SK-N-MC (cell line): Measurements from ENCODE around the gene MAGEA8.
"Not testable (repeated sequence)": the region's sequence is repeated elsewhere in the genome, so short reads cannot be mapped to it uniquely, and the experiment has no call there.

ENCODE experiments used
- DNase-seq: peaks from one replicate; pipeline ENCODE4 v3.0.0-alpha.2; 2011; ENCODE audit warnings: low read depth, low spot score
- H3K27ac ChIP-seq: fragments of 200-600 bp; sonication (generic); 2 replicates; pipeline ENCODE4 v1.5.1; 2016; ENCODE audit warnings: mixed run types
- H3K36me3 ChIP-seq: fragments of 200-600 bp; sonication (generic); 2 replicates; pipeline ENCODE4 v1.6.1; 2017; ENCODE audit warnings: antibody characterized with exemption, low read length, mixed read lengths; ENCODE audit not compliant: insufficient read depth
- H3K4me3 ChIP-seq: fragments of 200-600 bp; sonication (generic); 2 replicates; pipeline ENCODE4 v1.5.1; 2016
- H3K9ac ChIP-seq: fragments of 200-600 bp; sonication (generic); 2 replicates; pipeline ENCODE4 v1.8.0; 2017; ENCODE audit warnings: mixed run types, mixed read lengths; ENCODE audit not compliant: insufficient read length
- H3K9me3 ChIP-seq: fragments of 200-600 bp; sonication (generic); 2 replicates; pipeline ENCODE4 v1.6.1; 2017; ENCODE audit warnings: low read depth, mild to moderate bottlenecking, antibody characterized with exemption, low read length, moderate library complexity, mixed read lengths
- EZH2 ChIP-seq: fragments of 200-600 bp; sonication (generic); IDR thresholded peaks from one replicate; pipeline ENCODE4 v1.6.1; 2017; ENCODE audit warnings: antibody characterized with exemption
- FOXP2 ChIP-seq: optimal IDR thresholded peaks from 2 replicates; pipeline ENCODE3; 2011; ENCODE audit warnings: mild to moderate bottlenecking, moderate library complexity; ENCODE audit not compliant: insufficient read depth; ENCODE audit errors: extremely low read length, control extremely low read depth
- POLR2AphosphoS5 ChIP-seq: IDR thresholded peaks from 2 replicates; pipeline ENCODE4 v1.6.1; 2012; ENCODE audit warnings: mild to moderate bottlenecking, low read depth, low read length, borderline replicate concordance

MAGEA8 gene

DNA sequence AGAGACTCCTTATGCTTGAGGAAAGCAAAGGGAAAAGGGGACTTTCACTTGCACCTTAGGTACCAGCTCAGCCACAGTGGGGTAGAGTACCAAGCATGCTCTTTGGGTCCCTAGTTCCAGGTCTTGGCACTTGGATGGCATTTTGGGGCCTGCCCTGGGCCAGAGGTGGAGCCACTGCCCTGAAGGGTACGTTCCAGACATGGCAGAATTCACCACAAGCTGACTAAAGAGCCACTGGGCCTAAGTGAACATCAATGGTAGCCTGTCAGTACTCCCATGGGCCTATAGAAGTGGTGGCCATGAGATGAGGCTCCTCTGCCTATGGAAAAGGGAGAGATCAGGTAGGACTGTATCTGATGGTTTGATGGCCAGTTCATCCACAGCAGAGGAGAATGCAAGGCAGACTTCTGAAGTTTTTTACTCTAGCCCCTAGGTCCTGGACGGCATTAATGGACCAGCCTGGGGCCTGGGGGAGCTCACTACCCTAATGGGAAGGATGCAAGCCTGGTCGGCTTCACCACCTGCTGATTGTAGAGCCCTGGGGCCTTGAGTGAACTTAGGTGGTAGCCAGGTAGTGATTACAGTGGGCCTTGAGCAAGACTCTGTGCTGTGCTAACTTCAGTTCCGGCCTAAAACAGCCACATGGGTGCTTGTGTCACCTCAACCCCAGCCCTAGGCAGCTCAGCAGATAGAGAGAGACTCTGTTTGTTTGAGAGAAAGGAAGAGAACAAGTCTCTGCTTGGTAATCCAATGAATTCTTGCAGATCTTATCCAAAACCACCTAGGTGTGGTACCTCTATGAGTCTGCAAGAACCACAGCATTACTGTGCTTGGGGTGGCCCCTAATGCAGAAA, 28.6 kb downstream of the MAGEA8 start:
- H3K27ac ChIP-seq, result no peak overlapping the region
- no peaks in the 10 kb centered on the region for H3K9me3 ChIP-seq
- H3K36me3 ChIP-seq, result no peaks in the 10 kb centered on the region
- TF ChIP-seq POLR2AphosphoS5, result no peak
- TF ChIP-seq FOXP2, result no peak
- DNase-seq, result no peak
- no peak overlapping the region for H3K9ac ChIP-seq
- H3K4me3 ChIP-seq, result no peak overlapping the region

GRCh38 chrX:149910178-149910695, 29.3 kb downstream of the MAGEA8 start:
- H3K36me3 ChIP-seq, result no peaks in the 10 kb centered on the region
- no peak for TF ChIP-seq POLR2AphosphoS5
- no peak for TF ChIP-seq EZH2
- no peak for TF ChIP-seq FOXP2
- no peak for DNase-seq
- no peaks in the 10 kb centered on the region for H3K9me3 ChIP-seq
- no peak overlapping the region for H3K27ac ChIP-seq
- H3K4me3 ChIP-seq, result no peak overlapping the region
- no peak overlapping the region for H3K9ac ChIP-seq

DNA sequence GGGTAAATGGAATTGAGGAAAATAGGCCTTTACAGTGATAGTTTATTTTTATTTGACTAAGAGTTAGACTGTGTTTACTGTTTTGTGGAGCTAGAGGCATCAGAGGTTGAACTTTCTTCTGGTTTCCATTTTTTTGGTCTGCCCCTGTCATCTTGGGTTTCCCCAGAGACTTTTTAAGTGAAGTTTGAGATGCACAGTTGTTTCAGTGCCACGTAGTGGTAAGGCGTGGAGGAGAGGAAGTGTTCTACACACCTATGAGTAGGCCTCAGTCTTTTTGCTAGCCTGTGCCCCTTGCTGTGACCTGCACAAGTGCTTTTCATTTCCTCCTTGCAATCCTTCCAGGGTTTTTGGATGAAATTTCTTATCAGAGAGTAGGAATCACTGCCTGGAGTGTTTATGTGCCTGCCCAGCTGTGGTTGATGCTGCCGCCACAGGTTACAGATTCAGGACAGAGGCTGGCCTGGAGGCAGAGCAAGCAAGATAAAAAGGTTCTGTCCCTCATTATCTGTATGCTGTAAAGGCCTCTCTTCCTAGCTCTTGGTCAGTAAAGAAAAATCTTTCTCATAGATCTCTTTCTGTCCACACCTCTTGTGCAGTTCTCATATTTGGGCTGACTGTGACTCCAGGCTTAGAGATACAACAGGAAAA, 35.9 kb downstream of the MAGEA8 start:
- no peak overlapping the region for H3K9ac ChIP-seq
- no peaks in the 10 kb centered on the region for H3K9me3 ChIP-seq
- DNase-seq, result no peak
- TF ChIP-seq FOXP2, result no peak
- no peak for TF ChIP-seq POLR2AphosphoS5
- no peak for TF ChIP-seq EZH2
- no peak overlapping the region for H3K4me3 ChIP-seq
- no peak overlapping the region for H3K27ac ChIP-seq
- no peaks in the 10 kb centered on the region for H3K36me3 ChIP-seq

- H3K9ac ChIP-seq, H3K4me3 ChIP-seq, H3K36me3 ChIP-seq, H3K27ac ChIP-seq, DNase-seq, H3K9me3 ChIP-seq: not testable (repeated sequence)
Measured at GRCh38 chrX:149923836-149924235, 42.9 kb downstream of the MAGEA8 start.

DNA sequence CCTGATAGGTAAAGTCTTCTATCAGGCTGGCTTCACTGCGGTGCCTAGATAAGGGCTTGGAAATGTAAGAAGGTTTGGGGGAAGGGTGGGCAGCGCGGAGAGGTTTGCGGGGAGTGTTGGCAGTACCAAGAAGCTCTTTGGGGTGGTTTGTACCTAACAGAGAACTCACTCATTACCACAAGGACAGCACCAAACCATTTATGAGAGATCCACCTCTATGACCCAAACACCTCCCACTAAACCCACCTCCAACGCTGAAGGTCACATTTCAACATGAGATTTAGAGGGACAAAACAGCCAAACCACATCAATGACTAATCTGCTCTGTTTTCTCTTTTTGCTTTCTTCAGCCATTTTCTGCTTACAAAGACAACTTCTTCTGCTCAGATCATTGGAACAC, 43.5 kb downstream of the MAGEA8 start:
- H3K9ac ChIP-seq, H3K4me3 ChIP-seq, DNase-seq, H3K9me3 ChIP-seq, H3K27ac ChIP-seq, H3K36me3 ChIP-seq: not testable (repeated sequence)

DNA sequence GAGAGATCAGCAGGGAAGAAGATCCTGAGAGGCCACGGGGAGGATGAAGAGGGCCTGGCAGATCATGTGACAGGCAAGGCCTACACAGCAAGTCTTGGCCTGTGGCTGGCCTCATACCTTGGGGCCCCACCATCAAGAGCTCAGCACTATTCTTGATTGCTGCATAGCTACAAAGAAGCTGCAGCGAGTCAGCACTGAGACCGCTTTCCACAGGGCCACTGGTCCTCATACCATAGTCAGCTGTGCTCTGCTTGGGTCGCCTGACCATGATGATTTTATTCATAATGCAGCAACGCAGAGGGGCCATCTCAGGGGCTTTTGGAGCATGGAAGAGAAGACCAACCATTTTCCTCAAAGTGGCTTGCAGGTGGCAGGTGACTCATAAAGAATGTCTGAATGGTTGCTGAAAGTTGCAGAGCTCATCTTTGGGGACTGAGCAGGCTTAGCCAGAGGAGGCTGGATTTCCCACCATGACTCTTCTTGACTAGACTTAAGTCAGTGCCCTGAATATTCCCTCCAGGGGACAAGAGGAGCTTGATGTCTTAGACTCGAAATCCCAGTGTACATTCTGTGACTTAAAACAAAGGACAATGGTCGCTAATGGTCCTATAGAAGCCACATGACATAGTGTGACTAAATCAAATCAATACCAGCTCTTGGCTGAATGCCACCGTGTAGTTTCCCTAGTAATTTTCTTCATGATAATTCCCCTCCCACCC, 46.4 kb downstream of the MAGEA8 start:
- not testable (repeated sequence) for H3K9me3 ChIP-seq, H3K9ac ChIP-seq, H3K4me3 ChIP-seq, H3K36me3 ChIP-seq, DNase-seq, H3K27ac ChIP-seq

DNA sequence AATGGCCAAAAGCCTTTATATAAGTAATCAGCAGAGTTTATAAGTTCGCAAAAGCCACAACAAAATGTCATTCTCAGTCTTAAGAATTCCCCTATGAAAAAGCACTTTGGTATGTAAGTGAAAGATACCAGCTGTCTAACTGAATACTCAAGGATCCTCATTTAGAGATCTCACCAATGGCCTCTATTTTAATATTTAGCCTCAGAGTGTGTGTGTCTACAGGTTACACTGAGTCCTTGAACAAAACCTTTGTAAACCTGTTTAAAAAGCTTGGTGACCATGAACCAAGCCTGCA, 46.9 kb downstream of the MAGEA8 start:
- H3K4me3 ChIP-seq, H3K36me3 ChIP-seq, H3K9me3 ChIP-seq, DNase-seq, H3K9ac ChIP-seq, H3K27ac ChIP-seq: not testable (repeated sequence)

DNA sequence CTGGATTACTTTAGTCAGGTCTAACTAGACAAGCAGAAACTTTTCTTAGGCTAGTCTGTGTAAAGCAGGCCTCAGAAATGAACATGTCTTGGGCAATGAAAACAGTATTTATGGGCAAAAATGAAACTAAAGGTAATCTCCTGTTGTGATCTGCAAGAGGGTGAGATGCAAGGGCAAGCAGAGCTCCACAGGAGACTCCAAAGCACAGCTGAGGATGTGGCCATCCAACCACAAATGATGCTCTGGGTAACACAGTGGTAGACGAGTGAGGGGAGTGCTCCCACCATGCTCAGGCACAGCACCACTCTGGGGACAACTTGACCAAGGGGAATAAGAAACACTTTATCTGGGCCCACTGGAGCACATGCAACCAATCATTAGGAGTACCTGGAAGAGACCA, 47.7 kb downstream of the MAGEA8 start:
- H3K4me3 ChIP-seq, H3K27ac ChIP-seq, DNase-seq, H3K9me3 ChIP-seq, H3K9ac ChIP-seq, H3K36me3 ChIP-seq: not testable (repeated sequence)

DNA sequence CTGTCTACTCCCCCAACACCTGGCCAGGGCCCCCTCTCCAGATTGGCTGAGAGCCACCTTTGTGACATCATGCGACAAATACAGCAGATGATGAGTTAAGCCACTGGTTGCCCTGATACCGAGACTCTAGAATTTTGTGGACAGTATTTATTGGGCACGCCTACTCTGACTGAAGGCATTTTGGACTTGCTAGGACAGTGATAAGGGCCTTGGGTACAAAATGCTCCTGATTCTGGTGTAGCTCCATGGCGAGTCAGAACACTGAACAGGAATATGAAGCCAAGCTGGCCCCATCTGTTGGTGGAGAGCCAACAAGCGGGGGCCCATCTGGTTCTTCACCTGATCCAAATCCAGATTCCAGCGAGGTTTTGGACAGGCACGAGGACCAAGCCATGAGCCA, 48.4 kb downstream of the MAGEA8 start, which contains the start of gene HSFX4:
TSS of gene HSFX4 (plus strand) at position 174 of the 400 bp plus-strand sequence. CDS start at position 246, 72 bp downstream.
- H3K36me3 ChIP-seq, H3K9ac ChIP-seq, H3K9me3 ChIP-seq, H3K4me3 ChIP-seq, DNase-seq, H3K27ac ChIP-seq: not testable (repeated sequence)

- H3K9me3 ChIP-seq, H3K9ac ChIP-seq, H3K27ac ChIP-seq, H3K36me3 ChIP-seq, DNase-seq, H3K4me3 ChIP-seq: not testable (repeated sequence)
Measured at GRCh38 chrX:149931355-149931754, 50.4 kb downstream of the MAGEA8 start.

- not testable (repeated sequence) for H3K9ac ChIP-seq, H3K36me3 ChIP-seq, H3K27ac ChIP-seq, DNase-seq, H3K4me3 ChIP-seq, H3K9me3 ChIP-seq
Measured at GRCh38 chrX:149932150-149932549, 51.2 kb downstream of the MAGEA8 start.

GRCh38 chrX:149932970-149933369, 52.0 kb downstream of the MAGEA8 start:
- H3K27ac ChIP-seq, DNase-seq, H3K36me3 ChIP-seq, H3K9me3 ChIP-seq, H3K9ac ChIP-seq, H3K4me3 ChIP-seq: not testable (repeated sequence)

DNA sequence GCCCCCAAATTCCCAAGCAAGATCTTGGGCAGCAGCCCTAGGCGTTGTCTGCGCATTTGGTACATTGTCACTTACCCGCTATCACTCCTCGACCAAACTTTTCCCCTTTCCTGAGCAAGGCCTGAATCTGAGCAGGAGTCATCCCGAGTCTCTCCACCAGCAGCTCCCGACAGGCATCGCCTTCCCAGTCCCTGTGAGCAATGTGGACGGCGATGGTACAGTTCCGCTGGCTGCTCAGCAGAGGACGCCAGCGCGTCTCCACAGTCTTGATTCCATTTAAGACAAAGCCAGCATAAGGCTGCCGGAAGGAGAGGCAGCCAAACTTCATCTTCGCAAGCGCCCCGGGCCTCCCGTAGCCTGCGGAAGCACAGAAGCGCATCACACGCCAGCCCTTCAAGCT, 52.6 kb downstream of the MAGEA8 start:
- H3K36me3 ChIP-seq, H3K9ac ChIP-seq, H3K27ac ChIP-seq, H3K9me3 ChIP-seq, H3K4me3 ChIP-seq, DNase-seq: not testable (repeated sequence)
